Calu3 (cell line): Measurements from ENCODE around the gene ZNF30. TPM values are rescaled to one million over a fixed set of nuclear protein-coding genes. Genes with fewer than 3 reads are reported as not detected.
A peak's percentile ranks its signal among the peaks of the same experiment; 100 is the strongest.

ENCODE experiments used
- BruUV-seq: library from RNA; stranded (reverse); fragments of 400-500 nt; replicated peaks from 2 replicates; lab custom pipeline; 2021; lab: Mats Ljungman, UMichigan
- CTCF ChIA-PET: fragments of 300-600 bp; sonication (Branson Sonifier 250); formaldehyde crosslinking; loops from one replicate; lab custom pipeline; 2022; ENCODE audit warnings: antibody characterized with exemption; lab: Charles Lee
- DNase-seq: peaks from one replicate; pipeline ENCODE4 v3.0.0; 2022
- H3K27ac Mint-ChIP-seq: one replicate; pipeline ENCODE4 v1.8.0; 2022; ENCODE audit warnings: mixed read lengths; ENCODE audit not compliant: unreplicated experiment
- H3K27me3 Mint-ChIP-seq: one replicate; pipeline ENCODE4 v1.8.0; 2022; ENCODE audit warnings: mixed read lengths; ENCODE audit not compliant: unreplicated experiment
- H3K36me3 Mint-ChIP-seq: one replicate; pipeline ENCODE4 v1.8.0; 2022; ENCODE audit warnings: mild to moderate bottlenecking, moderate library complexity, mixed read lengths; ENCODE audit not compliant: insufficient read depth, unreplicated experiment
- H3K4me1 Mint-ChIP-seq: one replicate; pipeline ENCODE4 v1.8.0; 2022; ENCODE audit warnings: mild to moderate bottlenecking, low read depth, mixed read lengths; ENCODE audit not compliant: unreplicated experiment
- H3K4me3 Mint-ChIP-seq: one replicate; pipeline ENCODE4 v1.8.0; 2022; ENCODE audit warnings: mild to moderate bottlenecking, low read depth, moderate library complexity, mixed read lengths; ENCODE audit not compliant: unreplicated experiment
- H3K9me3 Mint-ChIP-seq: one replicate; pipeline ENCODE4 v1.8.0; 2022; ENCODE audit warnings: low read depth, mixed read lengths; ENCODE audit not compliant: unreplicated experiment
- CTCF ChIP-seq: fragments of 200-600 bp; IDR thresholded peaks from one replicate; pipeline ENCODE4 v1.8.0; 2022; ENCODE audit warnings: antibody characterized with exemption; ENCODE audit not compliant: unreplicated experiment
- intact Hi-C: fragments of 100-400 bp; cut with micrococcal nuclease; formaldehyde crosslinking; loops from one replicate; pipeline ENCODE4 v1.10.0; 2022; ENCODE audit not compliant: unreplicated experiment
- total RNA-seq: library from RNA; stranded (reverse); gene quantifications from 2 replicates; pipeline ENCODE4 v1.2.3, GENCODE V29; 2022

Gene ZNF30
- total RNA-seq, 1 experiment from 2014 or later = 2.9 TPM

- intact Hi-C loops = no loop called here
- Mint-ChIP-seq H3K4me1 (no peaks in the 10 kb centered on the region), H3K36me3 (peaks cover under 1% of the 10 kb centered on the region), H3K4me3 (no peak overlapping the region), H3K27me3 (no peaks in the 10 kb centered on the region), H3K27ac (no peak overlapping the region), H3K9me3 (peaks cover 35% of the 10 kb centered on the region)
- DNase-seq = no peak
- no peak for TF ChIP-seq CTCF
- CTCF ChIA-PET = no interaction called here
- BruUV-seq = no TSS peak
These were observed 26.4 kb downstream of the ZNF30 start for GRCh38 chr19:34953092-34953491.

GRCh38 chr19:34957830-34958751 lies 31.4 kb downstream of the ZNF30 start:
- CTCF ChIA-PET = no interaction called here
- peaks cover 31% of the 10 kb centered on the region for H3K9me3 Mint-ChIP-seq
- no peak for TF ChIP-seq CTCF
- H3K36me3 Mint-ChIP-seq = peaks cover 25% of the 10 kb centered on the region
- no peaks in the 10 kb centered on the region for H3K27me3 Mint-ChIP-seq
- BruUV-seq = TSS peak; percentile 15
- intact Hi-C loops = no loop called here
- DNase-seq = no peak
- peaks cover 15% of the 10 kb centered on the region for H3K4me1 Mint-ChIP-seq
- H3K27ac Mint-ChIP-seq = no peak overlapping the region
- H3K4me3 Mint-ChIP-seq = no peak overlapping the region

GRCh38 chr19:34959021-34959420 lies 32.3 kb downstream of the ZNF30 start:
- DNase-seq = no peak
- Mint-ChIP-seq H3K27me3 (no peaks in the 10 kb centered on the region), H3K4me3 (no peak overlapping the region), H3K36me3 (peaks cover 31% of the 10 kb centered on the region), H3K4me1 (peaks cover 19% of the 10 kb centered on the region), H3K27ac (no peak overlapping the region), H3K9me3 (peaks cover 31% of the 10 kb centered on the region)
- intact Hi-C loops = no loop called here
- BruUV-seq = no TSS peak
- CTCF ChIA-PET = no interaction called here
- TF ChIP-seq CTCF = no peak

GRCh38 chr19:34960103-34960805 lies 33.6 kb downstream of the ZNF30 start:
- Mint-ChIP-seq H3K4me1 (peaks cover 20% of the 10 kb centered on the region), H3K36me3 (peaks cover 31% of the 10 kb centered on the region), H3K27ac (no peak overlapping the region), H3K27me3 (no peaks in the 10 kb centered on the region), H3K4me3 (no peak overlapping the region), H3K9me3 (peaks cover 28% of the 10 kb centered on the region)
- no peak for DNase-seq
- no peak for TF ChIP-seq CTCF
- CTCF ChIA-PET = no interaction called here
- intact Hi-C loops = loop anchor here (10.0 kb wide), 1 partner anchor 185 kb away; the partner anchor contains the start of gene ZNF599
- BruUV-seq = no TSS peak
